NCI-H524 treated with DMSO at 0.1 percent for 48 hours (cell line): ENCODE results near the gene FAHD1.

Experiments used
- DNase-seq: peaks from one replicate; lab custom pipeline; 2025; lab: John Stamatoyannopoulos, UW

Gene FAHD1

DNA sequence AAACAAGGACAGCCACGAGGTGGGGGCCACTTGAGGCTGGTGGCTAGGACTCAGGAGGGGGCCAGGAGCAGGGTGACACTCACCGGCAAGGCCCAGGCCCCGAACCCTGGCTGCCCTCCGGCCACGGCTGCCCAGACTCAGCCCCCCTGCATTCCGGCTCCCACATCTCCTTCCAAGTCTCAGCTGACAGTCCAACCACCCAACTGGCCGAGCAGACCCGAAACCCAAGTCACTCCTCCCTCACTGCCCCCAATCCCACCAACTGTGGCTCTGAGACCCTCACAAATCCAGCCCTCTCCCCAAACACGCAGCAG is 9.8 kb upstream of the FAHD1 start:
- DNase-seq: no peak

- no peak for DNase-seq
Observed at GRCh38 chr16:1817716-1818115, 9.3 kb upstream of the FAHD1 start.

- no peak for DNase-seq
Observed at GRCh38 chr16:1818204-1818872, 8.7 kb upstream of the FAHD1 start.

DNA sequence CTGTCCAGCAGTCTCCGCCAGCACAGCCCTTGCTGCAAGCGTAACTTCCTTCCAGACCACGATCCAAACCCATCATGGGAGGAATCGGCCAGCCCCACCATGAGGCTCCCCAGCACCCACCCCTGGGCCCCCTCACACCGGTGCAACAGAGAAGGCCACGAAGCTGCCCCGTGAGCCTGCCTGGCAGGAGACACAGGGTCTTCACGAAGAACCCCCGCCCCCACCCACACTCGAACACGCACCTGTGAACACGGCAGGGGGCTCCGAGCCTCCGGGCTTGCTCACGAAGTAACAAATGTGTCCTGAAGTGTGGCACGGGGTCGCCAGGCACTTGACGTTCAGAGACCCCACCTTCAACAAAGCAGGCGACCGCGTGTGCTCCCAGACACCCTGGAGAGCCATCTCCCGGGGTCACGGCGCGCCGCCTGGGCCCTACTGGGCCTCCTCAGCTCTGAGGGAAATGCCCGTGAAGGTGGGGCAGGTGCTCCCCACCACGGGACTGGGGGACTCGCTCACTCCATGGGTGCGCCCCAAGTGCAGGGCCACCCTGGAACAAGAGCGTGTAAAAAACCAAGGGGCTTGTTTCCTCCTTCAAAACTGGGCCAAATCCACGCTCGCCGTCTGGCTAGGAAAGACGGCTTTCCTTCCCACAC is 8.0 kb upstream of the FAHD1 start:
- DNase-seq: no peak

DNA sequence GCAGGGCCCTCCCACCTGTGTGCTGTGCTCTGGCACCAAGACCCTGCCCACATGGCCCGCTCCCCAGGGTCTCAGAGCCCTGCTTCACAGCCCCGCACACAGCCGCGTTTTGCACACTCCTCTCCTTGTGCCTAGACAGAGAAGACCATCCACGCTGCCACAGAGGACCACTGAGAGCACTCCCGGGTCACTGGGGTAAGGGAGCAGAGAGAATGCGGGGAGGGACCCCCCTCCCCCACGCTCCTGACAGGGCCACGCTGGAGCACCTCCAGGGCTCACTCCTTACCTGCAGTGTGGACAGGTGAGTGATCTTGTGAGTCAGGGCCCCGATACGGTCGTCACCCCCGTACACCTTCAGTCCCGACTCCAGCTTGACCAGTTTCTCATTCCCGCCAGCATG is 7.4 kb upstream of the FAHD1 start:
- no peak for DNase-seq

GRCh38 chr16:1820096-1820945 is 6.7 kb upstream of the FAHD1 start:
- no peak for DNase-seq

DNA sequence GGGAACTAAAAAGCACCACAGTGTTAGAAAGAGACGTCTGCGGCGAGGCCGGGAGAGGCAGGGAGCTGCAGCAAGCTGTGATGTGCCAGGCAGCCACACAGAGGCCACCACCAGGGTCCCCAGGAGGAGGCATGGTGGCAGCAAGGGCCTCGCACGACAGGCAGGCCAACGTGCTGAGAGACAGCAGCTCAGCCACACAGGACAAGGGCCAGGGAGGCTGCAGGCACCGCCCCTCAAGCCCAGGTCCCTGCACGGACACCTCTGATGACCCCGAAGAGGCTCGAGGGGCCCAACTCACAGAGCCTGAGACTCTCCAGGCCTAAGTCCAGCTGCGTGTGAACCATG is 6.1 kb upstream of the FAHD1 start:
- no peak for DNase-seq

- DNase-seq: no peak
Observed at GRCh38 chr16:1821861-1822611, 5.0 kb upstream of the FAHD1 start.

GRCh38 chr16:1822801-1823200 is 4.2 kb upstream of the FAHD1 start:
- DNase-seq: no peak

DNA sequence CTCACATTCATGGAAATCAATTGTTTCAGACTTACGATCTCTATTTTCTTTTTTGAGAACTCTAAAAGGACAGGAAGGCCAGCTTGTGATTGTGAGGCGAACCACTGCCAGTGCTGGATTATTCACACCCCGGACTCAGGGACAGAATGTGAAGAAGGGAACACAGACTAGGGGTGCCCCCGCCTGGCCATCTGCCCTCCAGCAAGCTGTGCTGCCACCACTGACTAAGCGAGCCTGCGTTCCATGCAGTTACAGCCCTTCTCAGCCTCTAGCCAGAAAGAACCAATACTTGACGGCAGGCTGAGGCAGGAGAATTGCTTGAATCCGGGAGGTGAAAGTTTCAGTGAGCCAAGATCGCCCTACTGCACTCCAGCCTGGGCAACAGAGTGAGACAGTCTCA is 3.2 kb upstream of the FAHD1 start:
- no peak for DNase-seq

GRCh38 chr16:1825381-1825863 is 1.6 kb upstream of the FAHD1 start:
- no peak for DNase-seq

DNA sequence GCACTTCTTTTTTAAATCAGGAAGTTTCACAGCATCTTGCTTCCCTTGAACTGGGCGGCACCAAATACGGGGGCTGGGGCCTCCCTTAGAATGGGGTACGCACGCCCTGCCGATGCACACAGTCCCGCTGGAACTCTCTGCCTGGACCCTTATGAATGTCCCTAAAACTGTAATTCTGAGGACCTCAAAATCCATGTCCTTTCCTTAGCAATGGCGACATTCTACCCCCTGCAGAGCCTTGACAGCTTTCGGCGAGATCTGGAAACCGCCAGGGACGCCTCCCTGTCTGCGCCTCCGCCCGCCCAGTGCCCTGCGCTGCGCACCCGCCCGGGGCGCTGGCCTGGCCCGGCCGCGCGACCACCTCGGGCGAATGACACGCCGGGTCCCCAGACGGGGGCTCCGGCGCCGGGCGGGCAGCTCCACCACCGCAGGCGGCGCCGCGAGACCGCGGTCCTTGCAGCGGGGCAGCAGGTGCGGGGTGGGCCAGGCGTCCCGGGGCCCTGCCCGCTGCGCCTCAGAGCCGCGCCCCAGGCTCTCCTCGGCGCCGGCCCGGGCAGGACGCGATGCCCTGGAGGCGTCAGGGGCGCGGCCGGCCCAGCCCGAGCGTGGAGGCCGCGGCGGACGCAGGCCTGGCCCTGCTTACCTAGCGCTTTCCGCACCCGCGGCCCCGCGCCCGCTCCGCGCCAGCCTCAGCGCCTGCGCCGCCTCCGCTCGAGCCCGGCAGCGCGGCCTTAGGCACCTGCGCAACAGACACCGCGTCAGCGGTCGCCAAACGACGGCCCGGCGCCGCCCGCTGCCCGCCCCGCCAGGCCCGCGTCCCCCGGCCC is 929 bp upstream of the FAHD1 start:
- DNase-seq: no peak

GRCh38 chr16:1828645-1829410 is 1.8 kb downstream of the FAHD1 start:
- DNase-seq: no peak

DNA sequence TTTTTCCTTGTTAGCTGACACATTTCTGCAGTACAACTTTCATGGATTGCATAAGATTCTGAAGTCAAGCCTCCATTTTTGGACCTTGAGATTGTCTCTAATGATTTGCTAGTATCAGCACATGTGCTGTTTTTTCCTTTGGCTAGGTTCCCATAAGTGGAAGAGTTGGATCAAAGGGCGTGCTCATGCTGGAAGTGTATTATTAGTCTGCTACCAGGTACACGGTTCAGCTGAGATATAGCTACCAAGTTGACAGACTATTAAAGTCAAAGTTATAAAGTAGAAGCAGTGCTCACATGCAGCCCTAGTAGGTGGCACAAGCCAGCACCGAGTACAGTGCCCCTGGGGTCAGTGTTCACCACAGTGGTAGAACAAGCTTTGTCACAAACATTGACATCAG is 3.2 kb downstream of the FAHD1 start:
- DNase-seq: no peak

DNA sequence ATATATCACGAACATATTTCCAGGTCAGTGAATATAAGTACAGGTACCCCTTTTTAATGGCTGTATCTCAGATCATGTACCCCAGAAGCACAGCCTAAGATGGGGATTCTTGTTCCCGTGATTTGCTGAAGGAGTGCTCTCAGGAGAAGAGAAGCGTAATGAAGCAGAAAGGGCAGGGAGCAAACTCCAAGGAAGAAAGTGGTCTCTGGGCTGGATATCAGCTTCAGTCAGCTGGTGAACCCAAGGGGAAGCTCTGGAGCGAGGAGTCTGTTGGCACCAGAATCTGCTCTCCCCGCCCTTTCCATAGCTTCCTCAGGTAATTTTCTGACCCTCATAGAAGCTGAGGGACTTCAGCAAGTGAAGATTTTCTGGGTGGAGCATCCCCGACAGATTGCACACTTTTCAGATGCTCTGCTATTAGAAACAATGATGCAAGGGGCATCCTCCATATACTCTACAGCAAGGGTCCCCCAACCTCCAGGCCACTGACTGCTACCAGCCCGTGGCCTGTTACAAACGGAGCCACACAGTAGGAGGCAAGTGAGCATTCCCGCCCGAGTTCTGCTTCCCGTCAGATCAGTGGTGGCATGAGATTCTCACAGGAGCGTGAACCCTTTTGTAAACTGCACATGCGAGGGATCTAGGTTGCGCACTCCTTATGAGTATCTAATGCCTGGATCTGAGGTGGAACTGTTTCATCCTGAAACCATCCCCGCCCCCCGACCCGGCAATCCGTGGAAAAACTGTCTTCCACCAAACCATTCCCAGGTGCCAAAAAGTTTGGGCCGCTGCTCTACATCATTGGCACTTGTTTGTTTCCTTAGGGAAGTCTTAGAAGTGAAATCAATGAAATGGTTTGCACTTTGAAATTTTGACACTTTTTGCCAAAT is 4.4 kb downstream of the FAHD1 start:
- no peak for DNase-seq

- no peak for DNase-seq
Observed at GRCh38 chr16:1832838-1833454, 5.9 kb downstream of the FAHD1 start.

GRCh38 chr16:1834096-1834495 is 7.1 kb downstream of the FAHD1 start:
- DNase-seq: no peak

DNA sequence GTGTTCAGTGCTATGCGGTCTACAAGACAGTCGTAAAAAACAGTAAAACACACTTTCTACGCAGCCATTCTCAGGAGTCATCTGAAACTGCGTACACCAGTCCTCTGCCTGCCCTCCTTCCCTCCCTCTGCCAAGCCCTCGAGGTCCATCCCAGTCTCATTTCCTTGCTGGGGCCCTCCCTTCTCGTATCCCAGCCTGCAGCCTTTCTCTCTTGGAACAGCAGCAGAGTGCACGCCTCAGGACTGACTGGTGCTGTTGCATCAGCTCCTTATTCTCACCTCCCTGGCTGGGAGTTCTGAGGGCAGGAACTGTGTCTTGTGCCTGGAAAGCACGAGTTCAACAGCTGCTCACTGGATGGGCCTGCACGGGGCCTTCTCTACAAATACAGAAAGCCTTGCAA is 12.5 kb downstream of the FAHD1 start:
- no peak for DNase-seq

- no peak for DNase-seq
Observed at GRCh38 chr16:1845985-1846384, 19.0 kb downstream of the FAHD1 start.
